Measurements from ENCODE around the gene KLHL22. TPM values are rescaled to one million over a fixed set of nuclear protein-coding genes. Genes with fewer than 3 reads are reported as not detected.
"Not testable (repeated sequence)": the region's sequence is repeated elsewhere in the genome, so short reads cannot be mapped to it uniquely, and the experiment has no call there.

KLHL22 gene, protein sequence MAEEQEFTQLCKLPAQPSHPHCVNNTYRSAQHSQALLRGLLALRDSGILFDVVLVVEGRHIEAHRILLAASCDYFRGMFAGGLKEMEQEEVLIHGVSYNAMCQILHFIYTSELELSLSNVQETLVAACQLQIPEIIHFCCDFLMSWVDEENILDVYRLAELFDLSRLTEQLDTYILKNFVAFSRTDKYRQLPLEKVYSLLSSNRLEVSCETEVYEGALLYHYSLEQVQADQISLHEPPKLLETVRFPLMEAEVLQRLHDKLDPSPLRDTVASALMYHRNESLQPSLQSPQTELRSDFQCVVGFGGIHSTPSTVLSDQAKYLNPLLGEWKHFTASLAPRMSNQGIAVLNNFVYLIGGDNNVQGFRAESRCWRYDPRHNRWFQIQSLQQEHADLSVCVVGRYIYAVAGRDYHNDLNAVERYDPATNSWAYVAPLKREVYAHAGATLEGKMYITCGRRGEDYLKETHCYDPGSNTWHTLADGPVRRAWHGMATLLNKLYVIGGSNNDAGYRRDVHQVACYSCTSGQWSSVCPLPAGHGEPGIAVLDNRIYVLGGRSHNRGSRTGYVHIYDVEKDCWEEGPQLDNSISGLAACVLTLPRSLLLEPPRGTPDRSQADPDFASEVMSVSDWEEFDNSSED
- 7.0 and 7.4 TPM in 2 replicates for total RNA-seq (2014; rRNA removed; shearing (Covaris generic))

DNA sequence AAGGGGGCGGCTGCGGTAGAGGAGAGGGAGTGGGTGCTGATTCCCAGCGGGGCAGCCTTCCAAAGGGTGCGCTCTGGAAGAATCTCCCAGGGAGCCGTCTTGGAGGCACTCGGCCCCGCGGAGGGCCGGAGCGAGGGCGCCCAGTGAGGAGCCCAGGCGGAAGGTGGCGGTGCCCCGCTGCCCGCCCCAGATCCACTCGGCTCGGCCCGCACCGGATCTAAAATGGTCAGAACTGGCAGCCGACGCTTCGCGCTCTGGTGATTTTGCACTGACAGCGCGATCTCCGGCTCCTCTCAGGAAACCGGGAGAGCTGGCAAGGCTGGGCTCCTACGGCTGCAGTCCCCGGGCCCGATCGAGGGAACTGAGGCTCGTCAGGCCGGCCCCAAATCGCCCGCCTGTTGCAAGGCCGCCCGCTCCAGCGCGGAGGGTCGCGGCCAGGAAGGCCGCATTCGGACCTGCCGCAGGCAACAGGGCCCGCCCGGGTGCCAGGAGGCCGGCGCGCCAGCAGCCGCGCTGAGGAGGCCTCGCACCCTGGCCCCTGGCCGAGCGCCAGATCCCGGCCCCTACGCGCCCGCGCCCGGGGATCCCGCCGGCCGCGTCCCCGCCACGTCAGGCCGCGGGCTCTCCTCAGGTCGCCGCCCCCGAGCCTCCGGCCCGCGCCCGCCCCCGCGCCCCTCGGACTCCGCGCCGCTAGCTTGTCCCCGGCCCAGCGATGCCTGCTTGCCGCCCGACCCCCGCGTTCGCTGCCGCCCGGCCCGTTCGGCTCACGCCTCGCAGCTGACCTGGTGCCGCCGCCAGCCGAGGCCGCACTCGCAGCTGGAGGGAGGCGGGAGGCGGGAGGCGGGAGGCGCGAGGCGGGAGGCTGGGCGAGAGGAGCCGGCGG, at the start of gene KLHL22:
KLHL22 (minus strand) TSS at position 818 of the 883 bp plus-strand sequence. CDS start 6,584 bp downstream, outside the sequence.
- DNase-seq (ENCODE audit: low read depth) = peak; percentile 39

DNA sequence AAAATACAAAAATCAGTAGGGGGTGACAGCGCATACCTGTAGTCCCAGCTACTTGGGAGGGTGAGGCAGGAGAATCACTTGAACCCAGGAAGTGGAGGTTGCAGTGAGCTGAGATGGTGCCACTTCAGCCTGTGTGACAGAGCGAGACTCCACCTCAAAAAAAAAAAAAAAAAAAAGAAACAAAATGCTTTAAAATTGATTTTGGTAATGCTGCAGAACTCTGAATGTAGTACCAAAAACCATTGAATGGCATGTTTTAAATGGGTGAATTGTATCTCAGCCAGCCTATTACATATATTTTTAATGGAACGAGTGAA, 49.7 kb upstream of the KLHL22 start:
- DNase-seq (ENCODE audit: low read depth) = not testable (repeated sequence)

DNA sequence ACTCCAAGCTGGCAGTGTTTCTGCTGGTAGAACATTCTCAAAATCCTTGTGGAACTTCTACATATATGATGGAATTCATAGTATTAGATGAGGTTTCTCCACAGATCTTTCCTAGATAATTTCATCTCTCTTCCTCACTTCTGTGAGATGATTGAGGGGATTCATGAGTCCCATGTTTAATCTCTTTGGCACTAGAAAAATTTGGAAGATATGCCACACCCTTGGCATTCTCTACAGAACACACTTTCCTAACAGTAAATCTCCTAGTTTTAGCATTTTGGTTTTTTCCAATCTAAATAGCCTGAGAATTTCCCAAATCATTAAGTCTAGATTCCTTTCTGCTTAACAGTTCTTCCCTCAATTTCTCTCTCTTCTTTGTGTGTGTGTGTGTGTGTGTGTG, 47.1 kb upstream of the KLHL22 start:
- DNase-seq (ENCODE audit: low read depth) = no peak

DNA sequence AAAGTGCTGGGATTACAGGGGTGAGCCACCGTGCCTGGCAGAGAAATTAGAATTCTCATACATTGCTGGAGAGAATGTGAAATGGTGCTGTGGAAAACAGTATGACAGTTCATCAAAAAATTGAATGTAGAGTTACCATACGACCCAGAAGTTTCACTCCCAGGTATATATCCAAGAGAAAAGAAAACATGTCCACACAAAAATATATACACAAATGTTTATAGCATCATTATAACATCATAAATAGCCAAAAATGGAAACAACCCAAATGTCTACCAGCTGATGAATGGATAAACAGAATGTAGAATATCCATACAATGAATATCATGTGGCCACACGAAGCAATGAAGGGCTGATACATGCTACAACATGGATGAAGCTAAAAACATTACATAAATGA, 46.5 kb upstream of the KLHL22 start:
- DNase-seq (ENCODE audit: low read depth) = no peak

DNA sequence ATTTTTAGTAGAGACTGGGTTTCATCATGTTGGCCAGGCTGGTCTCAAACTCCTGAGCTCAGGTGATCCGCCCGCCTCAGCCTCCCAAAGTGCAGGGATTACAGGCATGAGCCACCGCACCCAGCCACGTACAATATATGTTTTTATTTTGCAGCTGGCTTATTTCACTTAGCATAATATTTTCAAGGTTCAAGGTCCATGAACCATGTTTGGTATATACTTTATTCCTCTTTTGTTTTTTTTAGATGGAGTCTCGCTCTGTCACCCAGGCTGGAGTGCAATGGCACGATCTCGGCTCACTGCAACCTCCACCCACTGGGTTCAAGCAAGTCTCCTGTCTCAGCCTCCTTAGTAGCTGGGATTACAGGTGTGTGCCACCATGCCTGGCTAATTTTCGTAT, 43.3 kb upstream of the KLHL22 start:
- DNase-seq (ENCODE audit: low read depth) = not testable (repeated sequence)

DNA sequence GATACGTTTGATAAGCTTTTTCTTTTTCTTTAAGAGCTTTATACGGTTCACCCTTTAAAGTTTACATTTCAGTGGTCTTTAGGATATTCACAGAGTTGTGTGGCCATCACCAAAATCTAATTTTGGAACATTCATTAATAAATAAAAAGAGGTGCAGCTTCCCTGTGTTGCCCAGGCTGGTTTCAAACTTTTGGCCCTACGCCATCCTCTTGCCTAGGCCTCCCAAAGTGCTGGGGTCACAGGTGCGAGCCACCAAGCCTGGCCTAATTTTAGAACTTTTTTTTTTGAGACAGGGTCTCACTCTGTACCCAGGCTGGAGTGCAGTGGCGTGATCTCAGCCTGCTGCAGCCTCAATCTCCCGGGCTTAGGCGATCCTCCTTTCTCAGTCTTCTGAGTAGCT, 42.4 kb upstream of the KLHL22 start:
- no peak for DNase-seq (ENCODE audit: low read depth)

DNA sequence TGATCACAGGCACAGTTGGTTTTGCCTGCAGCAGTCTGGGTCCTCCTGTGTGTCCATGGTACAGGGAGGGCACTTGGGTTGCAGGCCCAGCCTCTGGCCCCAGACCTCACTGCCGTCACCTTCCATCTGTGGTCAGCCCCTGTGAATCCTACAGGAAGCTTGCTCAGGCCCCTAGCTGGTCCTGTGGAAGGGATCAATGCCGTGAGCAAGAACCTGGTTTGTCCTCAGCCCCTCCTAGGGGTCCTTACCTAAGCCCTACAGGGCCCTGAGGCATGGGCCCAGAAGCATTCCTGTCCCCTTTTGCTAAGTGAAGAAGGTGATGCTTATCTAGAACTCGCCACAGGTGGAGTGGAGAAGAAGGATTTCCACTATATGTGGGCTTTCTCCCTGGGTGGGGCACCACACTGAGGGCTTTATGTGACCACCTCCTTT, 41.7 kb upstream of the KLHL22 start:
- DNase-seq (ENCODE audit: low read depth) = no peak

DNA sequence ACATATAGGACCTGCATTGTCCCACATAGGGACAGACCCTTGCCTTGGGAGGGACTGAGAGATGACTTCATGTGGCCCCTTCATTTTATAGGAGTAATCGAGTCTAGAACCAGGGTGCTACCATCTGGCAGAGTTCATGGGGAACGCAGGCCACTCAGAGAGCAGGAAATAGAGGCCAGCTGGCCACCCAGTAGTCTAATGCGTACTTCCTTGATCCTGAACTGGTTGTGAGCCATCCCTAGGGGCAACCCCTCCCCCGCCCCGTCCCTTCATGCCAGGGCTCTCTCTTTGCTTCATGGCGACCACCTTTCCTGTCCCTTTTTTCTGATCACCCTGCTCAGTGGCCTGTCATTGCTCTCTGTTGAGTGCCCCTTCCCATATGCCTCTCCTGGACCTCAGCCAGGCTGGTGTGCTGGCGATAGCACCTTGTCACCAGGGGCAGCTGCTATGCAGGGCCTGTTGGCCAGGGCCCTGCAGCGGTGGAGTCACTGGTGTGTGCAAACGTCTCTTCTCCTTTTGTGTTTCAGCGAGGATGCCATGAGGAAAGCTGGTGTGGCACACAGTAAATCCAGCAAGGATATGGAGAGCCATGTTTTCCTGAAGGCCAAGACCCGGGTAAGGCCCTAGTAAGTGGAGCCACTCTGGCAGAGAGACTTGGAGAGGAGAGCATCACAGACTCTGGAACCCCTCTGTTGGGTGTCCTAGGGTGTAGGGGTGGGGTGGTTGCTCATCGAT, 41.2 kb upstream of the KLHL22 start:
- DNase-seq (ENCODE audit: low read depth) = no peak

DNA sequence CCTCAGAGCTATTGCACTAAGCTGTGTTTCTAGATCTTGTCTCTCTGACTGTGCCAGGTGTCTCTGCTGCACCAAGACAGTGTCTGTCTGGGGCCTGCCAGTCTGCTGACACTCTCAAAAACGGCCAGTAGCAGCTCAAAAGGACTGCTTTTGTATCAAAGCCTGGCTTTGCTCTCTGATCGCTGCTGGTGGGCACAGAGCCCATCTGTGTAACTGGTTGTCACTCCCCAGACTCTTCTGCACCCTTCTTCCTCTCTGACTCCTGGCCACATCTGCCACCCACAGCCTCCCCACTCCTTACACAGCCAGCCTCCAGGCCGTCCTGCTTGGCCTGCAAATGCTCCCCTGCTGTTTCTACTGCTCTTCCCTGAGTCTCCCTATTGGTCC, 38.3 kb upstream of the KLHL22 start:
- no peak for DNase-seq (ENCODE audit: low read depth)

DNA sequence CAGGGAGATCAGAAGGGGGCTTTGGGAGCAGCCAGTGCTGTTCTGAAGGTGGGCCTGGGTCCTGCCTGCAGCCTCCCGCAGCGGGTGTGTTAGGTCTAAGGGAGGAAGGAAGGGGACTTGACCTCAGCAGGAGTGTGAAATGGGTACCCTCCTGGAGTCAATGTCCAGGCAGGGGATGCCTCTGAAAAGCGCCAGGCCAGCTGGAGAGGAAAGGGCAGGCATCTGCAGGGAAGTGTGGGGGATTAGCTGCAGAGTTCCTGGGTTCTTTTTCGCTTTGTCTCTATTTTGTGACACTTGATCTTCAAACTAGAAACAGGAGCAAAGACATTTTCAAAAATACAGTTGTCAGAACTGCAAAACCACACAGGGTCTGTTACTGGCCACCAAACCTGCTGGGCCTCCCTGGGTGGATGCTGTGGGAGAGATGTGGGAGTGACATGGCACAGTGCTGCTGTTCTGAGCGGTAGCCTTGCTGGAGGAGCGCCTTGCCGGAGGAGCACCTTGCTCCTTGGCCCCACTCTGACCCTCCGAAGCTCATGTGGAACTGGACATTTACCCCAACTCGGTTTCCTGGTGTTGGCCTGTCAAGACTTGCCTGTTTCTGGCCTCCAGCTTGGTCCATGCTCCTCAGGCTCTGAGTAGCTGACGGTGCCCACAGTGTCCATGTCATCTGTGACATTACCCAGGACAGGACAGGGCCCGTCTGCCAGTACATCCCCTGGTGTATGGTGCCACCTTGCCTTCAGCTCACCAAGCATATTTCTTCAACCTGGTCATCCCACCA, 37.7 kb upstream of the KLHL22 start:
- DNase-seq (ENCODE audit: low read depth) = no peak

DNA sequence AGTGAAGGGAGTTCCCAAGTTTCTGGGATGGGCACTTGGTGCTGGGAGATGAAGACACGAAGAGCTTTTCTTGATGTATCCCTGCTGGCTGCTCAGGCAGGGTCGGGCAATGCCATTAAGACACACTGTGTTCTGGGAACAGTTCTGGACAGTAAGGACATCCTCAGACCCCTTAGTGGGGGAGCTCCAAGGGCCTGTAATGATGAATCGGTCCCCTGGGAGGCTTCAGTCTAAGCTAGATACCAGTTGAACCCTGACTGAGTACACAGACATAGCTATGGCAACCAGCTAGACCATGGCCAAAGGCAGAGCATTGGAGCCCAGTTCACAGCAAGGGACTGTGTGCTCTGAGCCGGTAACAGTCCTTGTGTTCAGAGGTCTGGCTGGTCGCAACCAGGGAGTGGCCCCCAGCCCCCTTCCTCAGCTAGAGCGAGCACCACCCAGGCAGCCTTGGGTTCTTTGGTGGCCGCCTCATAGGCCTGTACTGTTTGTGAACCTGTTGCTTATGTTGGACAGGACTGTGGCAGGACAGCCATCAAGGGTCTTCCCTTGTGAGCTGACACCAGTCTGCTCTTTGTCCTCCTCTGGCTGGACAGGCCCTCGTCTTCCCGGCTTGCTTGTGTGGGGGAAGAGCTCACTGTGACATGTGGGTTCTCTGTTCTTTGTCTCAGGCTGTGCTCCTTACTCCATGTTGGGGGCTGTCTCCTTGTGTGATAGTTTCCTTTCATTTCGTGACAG, 36.8 kb upstream of the KLHL22 start:
- DNase-seq (ENCODE audit: low read depth) = no peak

DNA sequence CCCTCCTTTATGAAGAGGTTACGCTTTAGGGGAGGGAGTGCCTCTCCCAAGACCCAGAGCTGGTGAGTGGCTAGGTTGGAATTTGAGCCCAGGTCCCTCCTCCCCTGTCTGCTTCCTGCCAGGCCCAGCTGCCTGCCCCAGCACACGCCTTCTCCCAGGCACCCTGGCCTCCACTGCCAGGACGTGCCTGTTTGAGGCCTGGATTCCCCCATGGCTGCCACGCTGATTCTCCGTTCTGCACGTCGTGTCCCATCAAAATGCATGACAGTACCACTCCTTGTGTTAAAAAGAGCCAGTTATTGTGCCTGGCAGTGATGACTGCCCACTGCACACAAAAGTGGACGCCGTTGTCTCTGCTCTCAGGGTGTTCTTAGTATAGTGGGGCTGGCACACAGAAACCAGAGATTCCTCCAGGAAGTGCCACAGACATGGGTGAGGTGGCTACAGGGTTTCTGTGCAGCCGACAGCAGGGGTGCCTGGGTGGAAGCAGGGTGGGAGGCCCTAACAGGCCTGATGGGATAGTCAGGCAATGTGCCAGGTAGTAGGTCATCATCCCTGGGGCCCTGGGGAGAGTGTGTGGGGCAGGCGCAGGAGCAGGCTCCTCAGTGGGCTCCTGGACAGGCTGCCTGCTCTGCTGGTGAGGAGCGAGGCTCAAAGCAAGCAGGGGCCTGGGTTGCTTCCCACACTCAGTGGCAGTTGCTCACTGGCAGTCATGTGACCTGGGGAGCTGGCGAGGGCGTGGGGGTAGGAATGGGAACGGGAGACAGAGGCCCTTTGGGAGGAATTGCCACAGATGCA, 36.0 kb upstream of the KLHL22 start:
- peak; percentile 94 for DNase-seq (ENCODE audit: low read depth)

DNA sequence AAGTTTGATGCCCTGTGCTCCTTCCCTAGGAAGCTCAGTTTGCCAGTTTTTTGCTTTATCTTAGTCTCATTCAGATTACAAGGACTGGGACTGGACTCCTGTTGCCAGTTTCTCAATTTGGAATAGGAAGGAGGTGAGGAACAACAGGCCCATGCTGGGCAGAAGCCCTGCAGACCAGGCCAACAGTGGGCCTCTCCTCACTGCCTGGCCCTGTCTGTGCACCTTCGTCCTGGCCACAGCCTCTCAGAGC, 35.5 kb upstream of the KLHL22 start:
- DNase-seq (ENCODE audit: low read depth) = no peak

DNA sequence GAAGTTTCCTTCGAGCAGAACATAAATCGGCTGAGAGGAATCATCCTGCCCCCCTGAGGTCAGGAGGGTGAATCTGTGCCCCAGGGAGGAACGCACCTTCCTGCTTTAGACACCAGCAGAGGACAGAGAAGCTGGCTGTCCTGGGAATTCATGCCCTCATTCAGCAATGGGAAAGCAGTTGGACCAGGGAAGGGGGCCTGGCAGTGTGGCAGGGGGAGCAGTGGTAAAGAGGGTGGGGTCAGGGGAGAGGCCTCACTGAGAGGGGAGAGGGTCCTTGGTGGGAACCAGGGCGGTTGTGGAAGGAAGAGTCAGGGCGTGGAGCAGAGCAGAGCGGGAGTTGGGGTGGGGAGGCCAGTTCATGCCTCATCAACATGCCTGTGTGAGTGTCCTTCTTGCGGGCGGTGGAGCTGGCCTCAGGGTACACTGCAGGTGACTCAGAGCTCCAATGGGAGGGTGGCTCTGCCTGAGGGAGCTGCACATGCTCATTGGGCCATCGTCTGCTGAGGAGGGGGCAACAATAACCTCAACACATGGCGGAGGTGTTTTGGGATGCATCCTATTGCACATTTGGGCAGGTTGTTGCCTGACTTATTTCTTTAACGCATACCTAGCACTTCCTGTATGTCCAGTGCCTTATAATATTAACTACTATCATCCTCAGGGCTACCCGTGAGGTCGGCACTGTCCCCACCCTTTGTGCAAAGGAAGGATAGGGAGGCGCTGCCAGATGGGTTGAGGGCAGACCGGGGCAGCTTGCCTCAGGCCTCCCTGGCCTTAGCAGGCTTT, 35.0 kb upstream of the KLHL22 start:
- peak; percentile 87 for DNase-seq (ENCODE audit: low read depth)

DNA sequence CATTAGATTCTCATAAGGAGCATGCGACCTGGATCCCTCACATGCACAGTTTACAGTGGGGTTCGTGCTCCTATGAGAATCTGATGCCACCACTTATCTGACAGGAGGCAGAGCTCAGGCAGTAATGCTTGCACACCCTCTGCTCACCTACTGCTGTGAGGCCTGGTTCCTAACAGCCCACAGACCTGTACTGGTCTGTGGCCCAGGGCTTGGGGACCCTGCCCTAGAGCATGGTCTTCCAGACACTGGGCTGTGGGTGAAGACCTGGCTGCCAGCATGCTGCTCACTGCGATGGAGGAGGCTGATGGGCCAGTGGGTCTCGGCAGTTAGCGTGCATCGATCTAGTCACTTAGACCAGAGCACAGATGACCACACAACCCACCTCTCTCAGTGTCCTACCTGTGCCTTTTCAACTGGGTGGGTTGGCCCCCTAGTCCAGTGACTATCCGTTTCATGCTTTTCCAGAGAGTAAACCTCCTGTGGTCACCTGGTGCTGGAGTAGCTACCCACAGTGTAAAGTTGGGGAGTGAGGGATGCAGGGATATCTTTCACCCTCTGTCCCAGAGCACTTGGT, 32.9 kb upstream of the KLHL22 start:
- no peak for DNase-seq (ENCODE audit: low read depth)

DNA sequence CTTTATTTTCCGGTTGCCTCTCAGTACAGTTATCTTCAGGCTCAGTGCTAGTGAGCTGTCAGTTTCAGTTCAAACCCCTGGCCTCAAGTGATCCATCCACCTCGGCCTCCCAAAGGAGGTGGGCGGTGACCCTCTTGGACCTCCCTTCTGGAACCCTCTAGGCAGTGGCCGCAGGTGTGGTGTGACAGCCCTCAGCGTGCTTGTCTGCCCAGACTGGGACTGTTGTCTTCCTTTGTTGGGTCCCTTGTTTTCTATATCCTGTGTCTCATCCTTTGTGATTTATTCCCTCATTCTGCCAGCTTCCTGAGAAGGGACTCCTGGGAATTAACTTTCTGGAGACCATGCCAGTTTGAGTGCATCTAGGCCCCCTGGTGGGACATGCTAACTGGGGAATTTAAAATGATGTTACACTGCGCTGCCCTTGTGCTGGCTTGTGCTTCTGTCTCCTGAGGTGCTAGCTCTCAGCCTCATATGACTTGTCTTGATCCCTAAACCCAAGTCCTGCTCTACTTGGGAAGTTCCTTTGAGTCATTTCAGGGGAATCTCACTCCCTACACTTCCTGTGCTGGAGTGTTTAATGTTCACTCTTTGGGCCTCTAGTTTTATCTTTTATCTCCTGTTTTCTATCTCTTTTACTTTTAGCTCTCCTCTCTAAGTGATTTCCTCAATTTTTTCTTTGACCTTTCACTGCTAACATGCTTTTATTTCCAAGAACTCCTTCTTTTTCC, 31.2 kb upstream of the KLHL22 start:
- peak; percentile 88 for DNase-seq (ENCODE audit: low read depth)

DNA sequence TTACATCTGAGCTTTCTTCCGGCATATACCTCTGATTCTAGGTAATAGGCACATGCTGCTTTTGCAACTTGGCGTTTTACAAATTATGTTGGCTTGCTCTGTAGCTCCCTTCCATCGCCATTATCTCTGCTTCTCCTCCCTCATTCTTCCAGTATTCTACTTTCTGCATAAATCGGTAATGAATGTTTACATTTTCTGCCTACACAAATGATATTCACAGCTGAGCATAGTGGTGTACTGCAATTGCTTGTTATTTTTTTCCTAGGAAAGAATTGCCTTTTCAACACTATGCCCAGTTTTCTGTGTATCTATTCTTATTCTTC, 30.7 kb upstream of the KLHL22 start:
- no peak for DNase-seq (ENCODE audit: low read depth)

DNA sequence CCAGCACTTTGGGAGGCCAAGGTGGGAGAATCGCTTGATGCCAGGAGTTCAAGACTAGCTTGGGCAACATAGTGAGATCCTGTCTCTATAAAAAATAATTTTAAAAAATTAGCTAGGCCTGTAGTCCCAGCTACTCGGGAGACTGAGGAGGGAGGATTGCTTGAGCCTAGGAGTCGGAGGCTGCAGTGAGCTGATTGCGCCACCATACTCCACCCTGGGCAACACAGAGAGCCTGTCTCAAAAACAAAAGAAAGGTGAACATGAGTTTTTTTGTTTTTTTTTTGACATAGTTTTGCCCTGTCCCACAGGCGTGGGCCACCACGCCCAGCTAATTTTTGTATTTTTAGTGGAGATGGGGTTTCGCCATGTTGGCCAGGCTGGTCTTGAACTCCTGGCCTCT, 29.5 kb upstream of the KLHL22 start:
- DNase-seq (ENCODE audit: low read depth) = no peak
